HG03139 (cell line): Measurements from ENCODE around the gene COL1A1.

ENCODE experiments used
- ATAC-seq: cut with Tn5 transposase; IDR thresholded peaks from one replicate; pipeline ENCODE4 v1.9.1; 2021; ENCODE audit not compliant: unreplicated experiment

The COL1A1 gene

GRCh38 chr17:50187751-50188530, 13.5 kb downstream of the COL1A1 start:
- no peak for ATAC-seq

- ATAC-seq, result no peak
Measured at GRCh38 chr17:50187394-50187725, 14.1 kb downstream of the COL1A1 start.

GRCh38 chr17:50186661-50187393, 14.6 kb downstream of the COL1A1 start:
- no peak for ATAC-seq

GRCh38 chr17:50185631-50186471, 15.6 kb downstream of the COL1A1 start:
- no peak for ATAC-seq

GRCh38 chr17:50184611-50185398, 16.6 kb downstream of the COL1A1 start:
- no peak for ATAC-seq

GRCh38 chr17:50184064-50184463, 17.4 kb downstream of the COL1A1 start:
- no peak for ATAC-seq

- ATAC-seq, result no peak
Measured at GRCh38 chr17:50183421-50183994, 17.9 kb downstream of the COL1A1 start.

- no peak for ATAC-seq
Measured at GRCh38 chr17:50182783-50183420, 18.5 kb downstream of the COL1A1 start.

- no peak for ATAC-seq
Measured at GRCh38 chr17:50181591-50182560, 19.6 kb downstream of the COL1A1 start.

GRCh38 chr17:50181144-50181543, 20.3 kb downstream of the COL1A1 start:
- no peak for ATAC-seq

GRCh38 chr17:50180620-50181019, 20.8 kb downstream of the COL1A1 start:
- ATAC-seq, result no peak

- ATAC-seq, result no peak
Measured at GRCh38 chr17:50180111-50180510, 21.3 kb downstream of the COL1A1 start.

GRCh38 chr17:50177983-50178834, 23.2 kb downstream of the COL1A1 start:
- ATAC-seq, result no peak

- ATAC-seq, result no peak
Measured at GRCh38 chr17:50177476-50177875, 24.0 kb downstream of the COL1A1 start.

- no peak for ATAC-seq
Measured at GRCh38 chr17:50176559-50177357, 24.7 kb downstream of the COL1A1 start.

- ATAC-seq, result no peak
Measured at GRCh38 chr17:50175035-50175807, 26.2 kb downstream of the COL1A1 start.
